Measurements from ENCODE around the gene STK4. TPM values are rescaled to one million over a fixed set of nuclear protein-coding genes. Genes with fewer than 3 reads are reported as not detected.

The STK4 gene
- total RNA-seq, 1 experiment from 2014 or later, result 41.2 TPM

- TF ChIP-seq RELA (CRISPR knock-in tag; IDR thresholded peaks at IDR 0.05; ENCODE audit: borderline replicate concordance), result no peak
- TF ChIP-seq ZNF396 (CRISPR knock-in tag; IDR thresholded peaks at IDR 0.05; ENCODE audit: borderline replicate concordance), result no peak
- no peak for TF ChIP-seq PREB (CRISPR knock-in tag; IDR thresholded peaks at IDR 0.05; ENCODE audit: borderline replicate concordance)
- TF ChIP-seq SP1 (CRISPR knock-in tag; conservative IDR thresholded peaks at IDR 0.05), result no peak
- no peak for TF ChIP-seq FOXJ3 (CRISPR knock-in tag; IDR thresholded peaks at IDR 0.05; ENCODE audit: borderline replicate concordance)
- no peak for TF ChIP-seq STAT6 (CRISPR knock-in tag; conservative IDR thresholded peaks at IDR 0.05; ENCODE audit: low read depth)
These were observed 149.1 kb downstream of the STK4 start (continued) for GRCh38 chr20:45115386-45115774.

GRCh38 chr20:45115829-45116228 is 149.5 kb downstream of the STK4 start:
- TF ChIP-seq ATF3 (CRISPR knock-in tag; conservative IDR thresholded peaks at IDR 0.05) (no peak), PRRX2 (CRISPR knock-in tag; IDR thresholded peaks at IDR 0.05) (no peak), OVOL2 (CRISPR knock-in tag; IDR thresholded peaks at IDR 0.05; ENCODE audit: borderline replicate concordance) (no peak), FOXK1 (CRISPR knock-in tag; IDR thresholded peaks at IDR 0.05) (no peak), ZBTB21 (CRISPR knock-in tag; IDR thresholded peaks at IDR 0.05; ENCODE audit: borderline replicate concordance) (no peak), ARID4B (CRISPR knock-in tag; IDR thresholded peaks at IDR 0.05; ENCODE audit: borderline replicate concordance) (no peak), KAT7 (CRISPR knock-in tag; IDR thresholded peaks at IDR 0.05; ENCODE audit: borderline replicate concordance) (no peak), ZNF219 (CRISPR knock-in tag; IDR thresholded peaks at IDR 0.05; ENCODE audit: borderline replicate concordance) (no peak), MYBL2 (CRISPR knock-in tag; IDR thresholded peaks at IDR 0.05) (no peak), CTCF (IDR thresholded peaks at IDR 0.05) (no peak), ZNF138 (CRISPR knock-in tag; conservative IDR thresholded peaks at IDR 0.05) (no peak), MAX (CRISPR knock-in tag; IDR thresholded peaks at IDR 0.05) (no peak), SOX15 (CRISPR knock-in tag; IDR thresholded peaks at IDR 0.05) (no peak), ZSCAN18 (CRISPR knock-in tag; IDR thresholded peaks at IDR 0.05) (no peak), ZNF425 (CRISPR knock-in tag; conservative IDR thresholded peaks at IDR 0.05) (no peak)
- CTCF ChIA-PET, result interaction anchor here (0.6 to 7.9 kb wide), 7 partner anchors 18 to 231 kb away, joined by 3 to 165 read pairs (median 7); partner anchors contain the start of gene KCNS1

More at GRCh38 chr20:45115829-45116228, 149.5 kb downstream of the STK4 start:
- H3K27me3 Mint-ChIP-seq (ENCODE audit: low read depth), result peaks cover 9% of the 10 kb centered on the region; the same call in 1 of the 2 replicates
- ATAC-seq (no peak), DNase-seq (ENCODE audit: low spot score) (no peak)
- H3K4me3 Mint-ChIP-seq, result no peak overlapping the region
- peaks cover 8% of the 10 kb centered on the region; the same call in 1 of the 2 replicates for H3K4me1 Mint-ChIP-seq
- no peak overlapping the region for H3K27ac Mint-ChIP-seq
- POLR2A ChIA-PET, result no interaction called here
- no peaks in the 10 kb centered on the region for H3K36me3 Mint-ChIP-seq
- H3K9me3 Mint-ChIP-seq, result no peaks in the 10 kb centered on the region
